Stimulated activated CD8-positive, alpha-beta memory T cell treated with anti-CD3 and anti-CD28 coated beads, Interleukin-12 subunit alpha, Interleukin-12 subunit beta, amount 100 ng/mL, for 24 hours (primary cell): ENCODE measurements around the gene LZTS3.
"Not testable (repeated sequence)": the region's sequence is repeated elsewhere in the genome, so short reads cannot be mapped to it uniquely, and the experiment has no call there.

Experiments used
- DNase-seq: peaks from one replicate; pipeline ENCODE4 v3.0.0-alpha.2; 2020; ENCODE audit errors: extremely low read depth

Gene LZTS3

DNA sequence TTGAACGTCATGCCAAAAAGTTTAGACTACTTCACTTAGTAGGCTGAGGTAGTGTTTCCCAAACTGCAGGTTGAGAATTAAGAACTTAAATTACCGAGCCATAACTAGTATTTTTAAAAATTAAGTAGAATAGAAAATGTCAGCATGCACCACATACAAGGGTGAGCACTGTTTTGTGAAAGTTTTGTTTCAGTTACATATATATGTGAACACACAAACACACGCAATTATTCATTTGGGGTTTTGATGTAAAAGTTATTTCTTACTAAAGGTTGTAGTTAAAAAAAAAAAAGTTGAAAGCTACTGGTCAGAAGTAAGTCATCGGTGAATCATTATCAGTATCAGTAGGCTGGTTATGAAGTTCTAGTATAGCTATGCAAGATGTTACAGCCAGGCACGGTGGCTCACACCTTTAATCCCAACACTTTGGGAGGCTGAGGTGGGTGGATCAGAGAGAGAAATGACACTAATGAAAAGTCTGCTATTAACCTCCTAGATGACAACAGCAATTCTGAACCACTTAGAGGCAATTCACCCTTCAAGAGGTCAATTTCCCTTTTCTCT is 37.8 kb downstream of the LZTS3 start:
- DNase-seq, result no peak

DNA sequence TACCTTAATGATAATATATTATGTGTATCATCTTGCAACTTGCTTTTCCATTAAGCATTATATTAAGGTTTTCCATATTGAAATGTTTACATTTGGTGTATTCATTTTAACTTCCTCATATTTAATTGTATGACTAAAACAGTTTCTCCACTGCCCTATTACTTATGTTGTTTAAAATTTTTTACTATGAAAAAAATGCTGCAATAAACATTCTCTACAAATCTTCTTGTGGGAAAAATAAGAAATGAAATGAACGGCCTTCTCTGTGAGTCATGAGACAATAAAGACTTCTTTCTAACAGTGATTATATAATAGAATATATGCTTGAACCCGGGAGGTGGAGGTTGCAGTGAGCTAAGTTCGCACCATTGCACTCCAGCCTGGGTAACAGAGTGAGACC is 39.2 kb downstream of the LZTS3 start:
- no peak for DNase-seq

DNA sequence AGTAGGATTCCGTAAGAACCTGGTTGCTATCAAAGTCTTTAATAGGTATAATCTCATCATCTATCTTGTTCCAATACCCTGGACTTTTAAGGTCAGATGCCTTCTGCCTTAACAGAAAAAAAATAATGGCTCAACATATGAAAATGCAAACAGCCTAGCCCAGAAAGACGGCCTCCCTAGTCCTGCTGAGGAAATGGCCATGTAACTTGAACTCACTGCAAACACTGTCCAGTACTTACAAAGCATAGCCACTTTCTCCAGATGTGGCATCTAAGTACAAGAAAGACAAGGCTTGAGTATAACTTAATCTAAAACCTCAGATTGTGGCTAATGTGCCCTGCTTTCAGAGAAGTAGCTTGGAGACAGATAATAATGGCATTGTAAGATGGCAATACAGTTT is 40.2 kb downstream of the LZTS3 start:
- DNase-seq, result no peak

DNA sequence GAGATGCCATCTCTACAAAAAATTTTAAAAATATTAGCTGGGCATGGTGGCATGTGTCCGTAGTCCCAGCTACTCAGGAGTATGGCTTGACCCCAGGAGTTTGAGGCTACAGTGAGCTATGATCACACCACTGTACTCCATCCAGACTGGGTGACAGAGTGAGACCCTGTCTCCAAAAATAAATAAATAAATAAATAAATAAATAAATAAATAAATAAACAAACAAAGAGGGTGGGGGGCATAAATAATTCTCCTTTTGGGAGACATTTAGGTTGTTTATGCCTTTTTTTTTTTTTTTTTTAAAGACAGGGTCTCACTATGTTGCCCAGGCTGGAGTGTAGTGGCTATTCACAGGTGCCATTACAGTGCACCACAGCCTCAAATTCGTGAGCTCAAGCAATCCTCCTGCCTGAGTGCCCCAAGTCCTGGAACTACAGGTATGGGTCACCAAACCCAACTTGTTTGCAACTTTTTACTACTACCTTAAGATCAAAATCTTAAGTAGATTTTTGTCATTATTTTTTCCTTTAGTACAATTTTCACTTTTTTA is 43.2 kb downstream of the LZTS3 start:
- no peak for DNase-seq

DNA sequence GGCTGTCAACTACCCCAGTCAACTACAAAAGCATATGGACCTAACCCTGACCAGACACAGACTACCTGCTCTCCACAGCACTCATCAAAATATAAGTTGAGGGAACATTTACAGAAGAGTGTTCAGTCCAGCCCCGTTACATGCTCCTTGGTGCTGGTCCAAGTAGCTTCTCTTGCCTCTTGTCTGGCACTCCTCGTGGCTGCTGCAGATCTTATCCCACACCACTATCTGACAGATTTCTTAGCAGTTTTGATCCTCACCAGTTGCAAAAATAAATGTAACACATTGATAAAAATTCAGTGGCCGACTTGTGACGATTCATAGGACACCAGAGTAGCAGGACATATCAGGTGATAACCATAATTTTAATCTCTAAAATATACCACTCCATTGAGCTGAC is 44.3 kb downstream of the LZTS3 start:
- no peak for DNase-seq

DNA sequence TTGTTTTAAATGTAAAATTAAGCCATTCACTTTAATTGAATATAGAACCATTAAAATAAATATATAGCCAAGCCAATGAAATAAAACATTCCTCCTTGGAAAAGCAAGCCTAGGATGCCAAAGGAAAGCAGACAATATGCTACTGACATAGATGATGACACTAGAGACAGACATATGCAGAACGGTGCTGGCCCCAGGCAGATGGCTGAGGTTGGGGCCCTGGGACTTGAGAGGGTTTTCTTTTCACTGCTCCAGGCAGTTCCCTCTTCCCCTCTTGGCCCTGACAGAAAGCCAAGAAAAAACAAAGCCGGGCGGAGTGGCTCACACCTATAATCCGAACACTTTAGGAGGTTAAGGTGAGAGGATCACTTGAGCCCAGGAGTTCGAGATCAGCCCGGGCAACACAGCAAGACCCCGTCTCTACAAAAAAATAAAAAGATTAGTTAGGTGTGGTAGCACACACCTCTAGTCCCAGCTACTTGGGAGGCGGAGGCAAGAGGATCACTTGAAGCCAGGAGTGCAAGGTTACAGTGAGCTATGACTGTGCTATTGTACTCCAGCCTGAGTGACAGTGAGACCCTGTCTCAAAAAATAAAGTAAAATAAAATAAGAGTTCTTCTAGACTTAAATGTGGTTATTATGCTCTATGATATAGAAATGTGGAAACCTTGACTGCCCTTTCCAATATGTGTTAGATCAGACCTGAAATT is 44.9 kb downstream of the LZTS3 start:
- no peak for DNase-seq

DNA sequence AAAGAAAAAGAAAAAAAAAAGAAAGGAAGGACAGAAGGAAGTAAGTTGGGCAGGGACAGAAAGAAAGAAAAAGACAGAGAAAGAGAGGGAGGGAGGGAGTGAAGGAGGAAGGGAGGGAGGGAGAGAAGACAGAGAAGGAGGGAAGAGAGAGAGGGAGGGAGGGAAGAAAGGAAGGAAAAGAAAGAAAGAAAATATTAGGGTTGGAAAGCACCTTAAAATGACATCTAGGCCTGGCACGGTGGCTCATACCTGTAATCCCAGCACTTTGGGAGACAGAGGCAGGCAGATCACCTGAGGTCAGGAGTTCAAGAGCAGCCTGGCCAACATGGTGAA is 46.9 kb downstream of the LZTS3 start:
- no peak for DNase-seq

DNA sequence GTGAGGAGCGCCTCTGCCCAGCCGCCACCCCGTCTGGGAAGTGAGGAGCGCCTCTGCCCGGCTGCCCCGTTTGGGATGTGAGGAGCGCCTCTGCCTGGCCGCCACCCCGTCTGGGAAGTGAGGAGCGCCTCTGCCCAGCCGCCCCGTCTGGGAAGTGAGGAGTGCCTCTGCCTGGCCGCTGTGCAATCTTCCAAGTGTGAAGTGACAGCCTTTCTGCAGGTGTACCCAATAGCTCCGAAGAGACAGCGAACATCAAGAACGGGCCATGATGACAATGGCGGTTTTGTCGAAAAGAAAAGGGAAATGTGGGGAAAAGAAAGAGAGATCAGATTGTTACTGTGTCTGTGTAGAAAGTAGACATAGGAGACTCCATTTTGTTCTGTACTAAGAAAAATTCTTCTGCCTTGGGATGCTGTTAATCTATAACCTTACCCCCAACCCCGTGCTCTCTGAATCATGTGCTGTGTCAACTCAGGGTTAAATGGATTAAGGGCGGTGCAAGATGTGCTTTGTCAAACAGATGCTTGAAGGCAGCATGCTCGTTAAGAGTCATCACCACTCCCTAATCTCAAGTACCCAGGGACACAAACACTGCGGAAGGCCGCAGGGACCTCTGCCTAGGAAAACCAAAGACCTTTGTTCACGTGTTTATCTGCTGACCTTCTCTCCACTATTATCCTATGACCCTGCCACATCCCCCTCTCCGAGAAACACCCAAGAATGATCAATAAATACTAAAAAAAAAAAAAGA is 47.4 kb downstream of the LZTS3 start:
- not testable (repeated sequence) for DNase-seq

DNA sequence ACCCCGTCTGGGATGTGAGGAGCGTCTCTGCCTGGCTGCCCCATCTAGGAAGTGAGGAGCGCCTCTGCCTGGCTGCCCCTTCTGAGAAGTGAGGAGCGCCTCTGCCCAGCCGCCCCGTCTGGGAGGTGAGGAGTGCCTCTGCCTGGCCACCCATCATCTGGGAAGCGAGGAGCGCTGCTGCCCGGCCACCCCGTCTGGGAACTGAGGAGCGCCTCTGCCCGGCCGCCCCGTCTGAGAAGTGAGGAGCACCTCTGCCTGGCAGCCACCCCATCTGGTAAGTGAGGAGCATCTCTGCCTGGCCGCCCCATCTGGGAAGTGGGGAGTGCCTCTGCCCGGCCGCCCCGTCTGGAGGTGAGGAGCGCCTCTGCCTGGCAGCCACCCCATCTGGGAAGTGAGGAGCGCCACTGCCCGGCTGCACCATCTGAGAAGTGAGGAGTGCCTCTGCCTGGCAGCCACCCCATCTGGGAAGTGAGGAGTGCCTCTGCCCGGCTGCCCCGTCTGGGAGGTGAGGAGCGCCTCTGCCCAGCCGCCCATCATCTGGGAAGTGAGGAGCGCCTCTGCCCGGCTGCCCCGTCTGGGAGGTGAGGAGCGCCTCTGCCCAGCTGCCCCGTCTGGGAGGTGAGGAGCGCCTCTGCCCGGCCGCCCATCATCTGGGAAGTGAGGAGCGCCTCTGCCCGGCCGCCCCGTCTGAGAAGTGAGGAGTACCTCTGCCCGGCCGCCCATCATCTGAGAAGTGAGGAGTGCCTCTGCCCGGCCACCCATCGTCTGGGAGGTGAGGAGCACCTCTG is 48.4 kb downstream of the LZTS3 start:
- not testable (repeated sequence) for DNase-seq

DNA sequence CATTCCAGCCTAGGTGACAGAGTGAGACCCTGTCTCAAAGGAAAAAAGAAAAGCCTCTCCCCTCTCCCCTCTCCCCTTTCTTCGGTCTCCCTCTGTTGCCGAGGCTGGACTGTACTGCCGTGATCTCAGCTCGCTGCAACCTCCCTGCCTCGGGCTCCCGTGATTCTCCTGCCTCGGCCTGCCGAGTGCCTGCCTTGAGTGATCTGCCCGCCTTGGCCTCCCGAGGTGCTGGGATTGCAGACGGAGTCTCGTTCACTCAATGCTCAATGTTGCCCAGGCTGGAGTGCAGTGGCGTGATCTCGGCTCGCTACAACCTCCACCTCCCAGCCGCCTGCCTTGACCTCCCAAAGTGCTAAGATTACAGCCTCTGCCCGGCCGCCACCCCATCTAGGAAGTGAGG is 49.2 kb downstream of the LZTS3 start:
- not testable (repeated sequence) for DNase-seq

DNA sequence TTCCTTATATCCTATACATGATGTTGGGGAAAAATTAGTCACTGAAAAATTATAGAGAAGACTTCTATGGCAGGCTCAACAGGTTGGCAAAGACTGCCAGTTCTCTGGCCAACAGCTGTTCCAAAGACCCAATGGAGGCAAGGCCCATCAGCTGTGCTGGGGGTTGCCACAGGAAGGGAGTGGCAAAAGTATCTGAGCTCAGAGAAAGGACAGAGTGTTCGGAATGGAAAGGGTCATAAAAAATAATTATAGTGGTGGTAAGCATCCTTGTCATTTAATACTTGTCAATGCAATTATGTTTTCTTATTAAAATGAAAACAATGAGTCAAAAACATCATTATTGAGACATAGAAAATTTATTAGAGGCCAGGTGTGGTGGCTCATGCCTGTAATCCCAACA is 49.8 kb downstream of the LZTS3 start:
- no peak for DNase-seq

DNA sequence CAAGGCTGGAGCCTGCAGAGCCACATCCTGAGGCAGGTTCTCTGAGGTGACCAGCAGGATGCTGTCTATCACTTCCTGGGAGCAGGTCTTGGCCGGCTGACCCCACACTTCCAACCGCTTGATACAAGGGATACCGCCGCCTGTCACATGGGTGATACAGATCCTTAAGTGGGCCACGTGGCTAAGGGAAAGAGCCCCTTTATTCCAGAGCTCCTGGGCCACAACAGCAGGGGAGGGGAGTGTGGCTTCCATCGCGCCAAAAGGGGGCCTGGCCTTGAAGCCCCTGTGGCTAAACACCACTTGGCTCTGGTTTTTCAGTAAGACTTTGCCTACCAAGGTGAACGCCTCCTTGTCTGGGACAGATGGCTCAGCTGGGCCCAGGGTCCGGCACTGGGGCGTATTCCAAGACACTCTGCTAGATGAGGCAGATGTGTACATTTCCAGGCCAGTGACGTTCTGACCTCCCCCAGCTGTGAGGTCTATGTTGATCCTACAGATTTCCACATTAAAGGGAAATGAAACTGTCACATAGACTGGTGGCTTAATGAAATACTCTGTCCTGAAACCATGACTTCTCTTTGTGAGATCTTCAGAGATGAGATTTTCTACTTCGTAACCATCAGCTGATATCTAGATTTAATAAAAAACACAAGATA is 51.3 kb downstream of the LZTS3 start:
- no peak for DNase-seq

DNA sequence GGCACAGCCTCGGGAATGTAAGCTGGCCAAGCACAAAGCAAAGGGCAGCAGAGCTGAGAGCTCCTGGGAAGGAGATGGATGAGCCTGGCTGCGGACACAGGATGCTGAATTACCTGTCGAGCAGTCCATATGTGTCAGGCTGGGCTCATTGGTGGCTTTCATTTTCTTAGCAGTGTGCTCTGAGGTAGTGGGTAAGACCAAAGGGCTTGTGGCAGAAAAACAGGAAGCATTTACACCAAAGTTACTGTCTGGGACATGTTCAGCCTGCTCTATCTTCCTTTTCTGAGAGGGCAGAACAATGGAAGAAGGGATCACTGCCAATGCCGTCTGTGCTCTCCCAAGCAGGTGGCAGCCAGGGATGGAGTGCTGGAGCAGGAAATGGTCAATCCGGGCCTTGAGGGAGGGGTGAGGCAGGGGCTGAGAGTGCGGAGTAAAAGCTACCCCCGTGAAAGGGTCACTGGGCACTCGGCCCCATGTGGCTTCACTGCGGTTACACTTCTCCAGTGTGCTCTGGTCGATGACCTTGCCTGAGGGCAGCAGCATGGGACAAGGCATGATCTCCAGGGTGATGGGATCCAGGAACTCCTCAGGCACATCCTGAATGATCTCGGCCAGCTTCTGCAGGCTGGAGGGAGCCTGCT is 52.0 kb downstream of the LZTS3 start:
- no peak for DNase-seq

DNA sequence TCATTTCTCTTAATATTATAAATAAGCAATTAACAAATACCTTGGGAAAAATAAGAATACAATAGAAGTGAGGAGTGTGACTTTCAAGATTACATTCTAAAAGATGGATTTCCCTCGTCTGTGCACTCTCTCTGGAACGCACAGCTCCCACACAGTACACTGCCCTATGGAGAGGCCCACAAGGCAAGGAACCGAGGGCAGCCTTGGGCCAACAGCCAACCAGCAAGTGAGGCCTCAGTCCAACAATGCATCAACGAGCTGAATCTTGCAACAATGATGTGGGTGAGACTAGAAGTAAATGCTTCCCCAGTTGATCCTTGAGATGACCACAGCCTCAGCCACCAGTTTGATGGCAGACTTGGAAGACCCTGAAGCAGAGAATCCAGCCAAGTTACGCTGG is 54.3 kb downstream of the LZTS3 start:
- no peak for DNase-seq

DNA sequence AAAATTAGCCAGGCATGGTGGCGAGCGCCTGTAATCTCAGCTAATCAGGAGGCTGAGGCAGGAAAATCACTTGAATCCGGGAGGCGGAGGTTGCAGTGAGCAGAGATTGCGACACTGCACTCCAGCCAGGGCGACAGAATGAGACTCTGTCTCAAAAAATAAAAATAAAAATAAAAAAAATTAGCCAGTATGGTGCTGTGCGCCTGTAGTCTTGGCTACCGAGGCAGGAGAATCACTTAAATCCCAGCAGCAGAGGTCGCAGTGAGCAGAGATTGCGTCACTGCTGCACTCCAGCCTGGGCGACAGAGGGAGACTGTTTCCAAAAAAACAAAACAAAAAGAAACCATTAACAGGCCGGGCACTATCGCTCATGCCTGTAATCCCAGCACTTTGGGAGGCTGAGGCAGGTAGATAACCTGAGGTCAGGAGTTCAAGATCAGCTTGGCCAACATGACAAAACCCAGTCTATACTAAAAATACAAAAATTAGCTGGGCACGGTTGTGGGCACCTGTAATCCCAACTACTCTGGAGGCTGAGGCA is 55.4 kb downstream of the LZTS3 start:
- DNase-seq, result not testable (repeated sequence)

DNA sequence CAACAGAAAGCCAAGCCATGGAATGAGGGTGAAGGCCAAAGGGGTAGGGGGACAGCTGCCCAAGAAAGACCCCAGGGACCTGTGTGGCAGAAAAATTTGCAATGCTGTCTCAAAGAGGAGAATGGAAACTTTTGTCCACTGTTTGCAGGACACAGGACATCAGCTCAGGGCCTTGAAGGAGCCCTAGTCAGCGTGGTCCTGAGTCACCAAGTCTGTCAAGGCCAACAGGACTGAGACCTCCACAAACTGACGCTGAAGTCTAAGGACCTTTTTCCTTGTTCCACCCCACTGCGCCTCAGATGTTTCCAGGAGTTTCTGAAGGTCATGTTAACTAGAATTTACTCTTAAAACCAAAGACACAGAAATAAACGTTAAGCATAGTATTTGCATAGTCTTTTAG is 57.0 kb downstream of the LZTS3 start:
- DNase-seq, result no peak

DNA sequence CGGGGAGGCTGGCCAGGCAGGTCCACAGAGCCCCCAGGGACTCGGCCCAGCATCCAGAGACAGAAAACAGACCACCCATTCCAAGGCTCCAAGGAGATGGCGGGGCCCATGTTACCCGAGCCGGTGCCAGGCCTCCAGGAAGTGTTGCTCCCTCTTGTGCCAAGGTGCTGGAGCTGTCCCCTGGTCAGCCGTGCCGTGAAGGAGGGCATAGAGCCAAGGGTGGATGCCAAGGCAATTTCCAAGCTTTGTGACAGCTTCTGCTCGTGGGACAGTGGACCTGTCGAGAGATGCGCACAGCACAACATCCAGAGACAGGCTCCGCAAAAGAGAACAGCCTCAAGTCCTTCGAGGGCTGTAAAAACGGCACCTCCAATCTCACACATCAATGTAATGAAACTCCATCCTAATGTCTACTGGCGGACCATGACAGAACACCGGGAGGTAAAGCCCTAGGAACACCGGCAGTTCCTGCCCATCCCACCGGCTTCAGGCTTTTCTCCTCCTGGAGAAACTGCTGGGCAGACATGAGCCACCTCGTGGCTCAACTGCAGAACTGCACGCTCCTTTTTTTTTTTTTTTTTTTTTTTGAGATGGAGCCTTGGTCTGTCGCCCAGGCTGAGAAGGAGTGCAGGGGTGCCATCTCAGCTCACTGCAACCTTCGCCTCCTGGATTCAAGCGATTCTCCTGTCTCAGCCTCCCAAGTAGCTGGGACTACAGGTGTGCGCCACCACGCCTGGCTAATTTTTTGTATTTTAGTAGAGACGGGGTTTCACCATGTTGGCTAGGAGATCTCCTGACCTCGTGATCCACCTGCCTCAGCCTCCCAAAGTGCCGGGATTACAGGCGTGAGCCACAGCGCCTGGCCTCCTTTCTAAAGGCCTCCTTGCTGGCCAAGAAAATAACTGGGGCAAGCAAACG is 57.9 kb downstream of the LZTS3 start:
- DNase-seq, result no peak
